Measurements from ENCODE around the gene FBXL20.

Gene FBXL20

DNA sequence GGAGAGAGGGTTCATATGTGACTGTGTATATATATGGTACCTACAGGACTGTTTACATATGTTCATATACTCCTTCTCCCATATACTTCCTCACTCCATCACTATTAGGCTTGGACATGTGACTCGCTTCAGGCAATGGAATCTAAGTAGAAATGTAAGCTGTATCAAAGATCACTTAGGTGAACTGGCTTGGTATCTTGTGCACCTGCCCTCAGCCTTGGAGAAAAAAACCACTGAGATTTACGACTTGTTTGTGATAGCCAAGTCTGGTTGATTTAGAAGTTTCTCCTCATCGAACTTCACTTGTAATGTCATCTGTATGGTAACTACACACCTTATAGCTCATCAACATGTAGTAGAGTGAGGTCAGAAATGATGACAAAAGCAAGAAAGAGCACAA lies 59.9 kb downstream of the FBXL20 start:
- ChIA-PET POLR2A (no interaction called here), CTCF (interaction anchor here (0.8 kb wide), 1 partner anchor 44 kb away, joined by 3 read pairs; no protein-coding TSS in a partner anchor)
- Histone ChIP-seq H3K36me3 (ENCODE audit: control insufficient read depth in 2 of 2, insufficient read depth in 1 of 2, low read length in 2 of 2) (peaks cover 0 to 14% of the 10 kb centered on the region in 2 experiments; a peak in 2 of 3 replicates), H3K4me3 (ENCODE audit: low read depth, low read length) (no peak overlapping the region), H3K9me3 (ENCODE audit: control insufficient read depth, insufficient read depth, low read depth, low read length) (no peaks in the 10 kb centered on the region), H3K4me1 (ENCODE audit: control insufficient read depth, insufficient read depth, low read length) (no peaks in the 10 kb centered on the region), H3K27ac (ENCODE audit: extremely low read depth, low read depth, low read length) (no peak overlapping the region)
- TF ChIP-seq ZNF274 (IDR thresholded peaks at IDR 0.05; ENCODE audit: low read length) (no peak), ZNF274 (tag by site-specific recombination; IDR thresholded peaks at IDR 0.05; ENCODE audit: borderline replicate concordance) (no peak), ZNF529 (tag by site-specific recombination; IDR thresholded peaks at IDR 0.05; ENCODE audit: insufficient replicate concordance) (no peak), ZNF19 (tag by site-specific recombination; IDR thresholded peaks at IDR 0.05; ENCODE audit: low read depth) (no peak), ZNF768 (tag by site-specific recombination; IDR thresholded peaks at IDR 0.05) (no peak)
- TF ChIP-seq, protein P1, sequence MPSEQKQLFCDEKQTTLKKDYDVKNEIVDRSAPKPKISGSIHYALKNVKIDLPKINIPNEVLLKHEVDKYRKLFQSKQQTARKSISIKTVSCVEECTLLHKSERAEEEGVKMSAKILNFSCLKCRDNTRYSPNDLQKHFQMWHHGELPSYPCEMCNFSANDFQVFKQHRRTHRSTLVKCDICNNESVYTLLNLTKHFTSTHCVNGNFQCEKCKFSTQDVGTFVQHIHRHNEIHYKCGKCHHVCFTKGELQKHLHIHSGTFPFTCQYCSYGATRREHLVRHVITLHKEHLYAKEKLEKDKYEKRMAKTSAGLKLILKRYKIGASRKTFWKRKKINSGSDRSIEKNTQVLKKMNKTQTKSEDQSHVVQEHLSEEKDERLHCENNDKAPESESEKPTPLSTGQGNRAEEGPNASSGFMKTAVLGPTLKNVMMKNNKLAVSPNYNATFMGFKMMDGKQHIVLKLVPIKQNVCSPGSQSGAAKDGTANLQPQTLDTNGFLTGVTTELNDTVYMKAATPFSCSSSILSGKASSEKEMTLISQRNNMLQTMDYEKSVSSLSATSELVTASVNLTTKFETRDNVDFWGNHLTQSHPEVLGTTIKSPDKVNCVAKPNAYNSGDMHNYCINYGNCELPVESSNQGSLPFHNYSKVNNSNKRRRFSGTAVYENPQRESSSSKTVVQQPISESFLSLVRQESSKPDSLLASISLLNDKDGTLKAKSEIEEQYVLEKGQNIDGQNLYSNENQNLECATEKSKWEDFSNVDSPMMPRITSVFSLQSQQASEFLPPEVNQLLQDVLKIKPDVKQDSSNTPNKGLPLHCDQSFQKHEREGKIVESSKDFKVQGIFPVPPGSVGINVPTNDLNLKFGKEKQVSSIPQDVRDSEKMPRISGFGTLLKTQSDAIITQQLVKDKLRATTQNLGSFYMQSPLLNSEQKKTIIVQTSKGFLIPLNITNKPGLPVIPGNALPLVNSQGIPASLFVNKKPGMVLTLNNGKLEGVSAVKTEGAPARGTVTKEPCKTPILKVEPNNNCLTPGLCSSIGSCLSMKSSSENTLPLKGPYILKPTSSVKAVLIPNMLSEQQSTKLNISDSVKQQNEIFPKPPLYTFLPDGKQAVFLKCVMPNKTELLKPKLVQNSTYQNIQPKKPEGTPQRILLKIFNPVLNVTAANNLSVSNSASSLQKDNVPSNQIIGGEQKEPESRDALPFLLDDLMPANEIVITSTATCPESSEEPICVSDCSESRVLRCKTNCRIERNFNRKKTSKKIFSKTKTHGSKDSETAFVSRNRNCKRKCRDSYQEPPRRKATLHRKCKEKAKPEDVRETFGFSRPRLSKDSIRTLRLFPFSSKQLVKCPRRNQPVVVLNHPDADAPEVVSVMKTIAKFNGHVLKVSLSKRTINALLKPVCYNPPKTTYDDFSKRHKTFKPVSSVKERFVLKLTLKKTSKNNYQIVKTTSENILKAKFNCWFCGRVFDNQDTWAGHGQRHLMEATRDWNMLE (tag by site-specific recombination; conservative IDR thresholded peaks at IDR 0.05; ENCODE audit: low read depth), result no peak

DNA sequence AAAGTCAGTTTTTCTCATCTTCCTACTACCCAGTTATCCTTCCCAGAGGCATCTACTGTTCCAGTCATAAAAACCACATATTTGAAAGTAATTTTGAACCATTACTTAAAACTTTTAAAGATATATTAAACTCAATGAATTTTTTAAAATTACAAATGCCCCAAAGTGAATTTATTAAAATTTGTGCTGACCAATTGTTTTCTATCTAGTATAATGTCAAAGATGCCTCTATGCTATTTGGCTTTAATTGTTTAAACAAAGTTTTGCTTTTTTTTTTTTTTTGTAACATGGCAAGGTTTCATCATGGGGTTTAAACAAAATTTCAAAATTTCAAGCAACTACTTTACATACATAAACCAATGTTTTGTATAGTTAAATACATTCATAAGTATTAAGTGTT lies 60.7 kb downstream of the FBXL20 start:
- CTCF ChIA-PET, result interaction anchor here (0.8 kb wide), 1 partner anchor 43 kb away, joined by 3 read pairs; no protein-coding TSS in a partner anchor
- Histone ChIP-seq H3K9me3 (ENCODE audit: control insufficient read depth, insufficient read depth, low read depth, low read length) (no peaks in the 10 kb centered on the region), H3K36me3 (ENCODE audit: control insufficient read depth in 2 of 2, insufficient read depth in 1 of 2, low read length in 2 of 2) (peaks cover 0 to 14% of the 10 kb centered on the region in 2 experiments; a peak in 2 of 3 replicates), H3K4me3 (ENCODE audit: low read depth, low read length) (no peak overlapping the region), H3K4me1 (ENCODE audit: control insufficient read depth, insufficient read depth, low read length) (peaks cover 2% of the 10 kb centered on the region), H3K27ac (ENCODE audit: extremely low read depth, low read depth, low read length) (no peak overlapping the region)
- POLR2A ChIA-PET, result no interaction called here
- TF ChIP-seq, protein P2, sequence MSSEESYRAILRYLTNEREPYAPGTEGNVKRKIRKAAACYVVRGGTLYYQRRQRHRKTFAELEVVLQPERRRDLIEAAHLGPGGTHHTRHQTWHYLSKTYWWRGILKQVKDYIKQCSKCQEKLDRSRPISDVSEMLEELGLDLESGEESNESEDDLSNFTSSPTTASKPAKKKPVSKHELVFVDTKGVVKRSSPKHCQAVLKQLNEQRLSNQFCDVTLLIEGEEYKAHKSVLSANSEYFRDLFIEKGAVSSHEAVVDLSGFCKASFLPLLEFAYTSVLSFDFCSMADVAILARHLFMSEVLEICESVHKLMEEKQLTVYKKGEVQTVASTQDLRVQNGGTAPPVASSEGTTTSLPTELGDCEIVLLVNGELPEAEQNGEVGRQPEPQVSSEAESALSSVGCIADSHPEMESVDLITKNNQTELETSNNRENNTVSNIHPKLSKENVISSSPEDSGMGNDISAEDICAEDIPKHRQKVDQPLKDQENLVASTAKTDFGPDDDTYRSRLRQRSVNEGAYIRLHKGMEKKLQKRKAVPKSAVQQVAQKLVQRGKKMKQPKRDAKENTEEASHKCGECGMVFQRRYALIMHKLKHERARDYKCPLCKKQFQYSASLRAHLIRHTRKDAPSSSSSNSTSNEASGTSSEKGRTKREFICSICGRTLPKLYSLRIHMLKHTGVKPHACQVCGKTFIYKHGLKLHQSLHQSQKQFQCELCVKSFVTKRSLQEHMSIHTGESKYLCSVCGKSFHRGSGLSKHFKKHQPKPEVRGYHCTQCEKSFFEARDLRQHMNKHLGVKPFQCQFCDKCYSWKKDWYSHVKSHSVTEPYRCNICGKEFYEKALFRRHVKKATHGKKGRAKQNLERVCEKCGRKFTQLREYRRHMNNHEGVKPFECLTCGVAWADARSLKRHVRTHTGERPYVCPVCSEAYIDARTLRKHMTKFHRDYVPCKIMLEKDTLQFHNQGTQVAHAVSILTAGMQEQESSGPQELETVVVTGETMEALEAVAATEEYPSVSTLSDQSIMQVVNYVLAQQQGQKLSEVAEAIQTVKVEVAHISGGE (tag by site-specific recombination; conservative IDR thresholded peaks at IDR 0.05; ENCODE audit: low read depth), result no peak
- TF ChIP-seq HOXA7 (CRISPR knock-in tag; IDR thresholded peaks at IDR 0.05; ENCODE audit: borderline replicate concordance), result no peak
- no peak for TF ChIP-seq BCL11A (tag by site-specific recombination; IDR thresholded peaks at IDR 0.05; ENCODE audit: low read depth)
- no peak for TF ChIP-seq SALL2 (tag by site-specific recombination; IDR thresholded peaks at IDR 0.05; ENCODE audit: borderline replicate concordance)
- TF ChIP-seq, protein P3, sequence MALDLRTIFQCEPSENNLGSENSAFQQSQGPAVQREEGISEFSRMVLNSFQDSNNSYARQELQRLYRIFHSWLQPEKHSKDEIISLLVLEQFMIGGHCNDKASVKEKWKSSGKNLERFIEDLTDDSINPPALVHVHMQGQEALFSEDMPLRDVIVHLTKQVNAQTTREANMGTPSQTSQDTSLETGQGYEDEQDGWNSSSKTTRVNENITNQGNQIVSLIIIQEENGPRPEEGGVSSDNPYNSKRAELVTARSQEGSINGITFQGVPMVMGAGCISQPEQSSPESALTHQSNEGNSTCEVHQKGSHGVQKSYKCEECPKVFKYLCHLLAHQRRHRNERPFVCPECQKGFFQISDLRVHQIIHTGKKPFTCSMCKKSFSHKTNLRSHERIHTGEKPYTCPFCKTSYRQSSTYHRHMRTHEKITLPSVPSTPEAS (tag by site-specific recombination; IDR thresholded peaks at IDR 0.05), result no peak
- TF ChIP-seq FEZF1 (tag by site-specific recombination; IDR thresholded peaks at IDR 0.05), result no peak
- TF ChIP-seq, protein P1 (tag by site-specific recombination; conservative IDR thresholded peaks at IDR 0.05; ENCODE audit: low read depth), result no peak
- no peak for TF ChIP-seq ZNF350 (tag by site-specific recombination; IDR thresholded peaks at IDR 0.05)
- TF ChIP-seq, protein P4, sequence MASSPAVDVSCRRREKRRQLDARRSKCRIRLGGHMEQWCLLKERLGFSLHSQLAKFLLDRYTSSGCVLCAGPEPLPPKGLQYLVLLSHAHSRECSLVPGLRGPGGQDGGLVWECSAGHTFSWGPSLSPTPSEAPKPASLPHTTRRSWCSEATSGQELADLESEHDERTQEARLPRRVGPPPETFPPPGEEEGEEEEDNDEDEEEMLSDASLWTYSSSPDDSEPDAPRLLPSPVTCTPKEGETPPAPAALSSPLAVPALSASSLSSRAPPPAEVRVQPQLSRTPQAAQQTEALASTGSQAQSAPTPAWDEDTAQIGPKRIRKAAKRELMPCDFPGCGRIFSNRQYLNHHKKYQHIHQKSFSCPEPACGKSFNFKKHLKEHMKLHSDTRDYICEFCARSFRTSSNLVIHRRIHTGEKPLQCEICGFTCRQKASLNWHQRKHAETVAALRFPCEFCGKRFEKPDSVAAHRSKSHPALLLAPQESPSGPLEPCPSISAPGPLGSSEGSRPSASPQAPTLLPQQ (tag by site-specific recombination; IDR thresholded peaks at IDR 0.05), result no peak
- TF ChIP-seq ZNF354C (tag by site-specific recombination; IDR thresholded peaks at IDR 0.05; ENCODE audit: borderline replicate concordance, low read depth), result no peak
- TF ChIP-seq KLF9 (tag by site-specific recombination; IDR thresholded peaks at IDR 0.05; ENCODE audit: low read depth), result no peak

Measured in HEK293 (cell line).